MM.1S (cell line): ENCODE results near the gene ERG.

Experiments
- DNase-seq: peaks from one replicate; pipeline ENCODE4 v3.0.0-alpha.2; 2015
- H2AFZ ChIP-seq: fragments of 300-600 bp; sonication (generic); 2 replicates; pipeline ENCODE4 v1.6.0; 2016; ENCODE audit warnings: antibody characterized with exemption, low read length
- H3F3A ChIP-seq: fragments of 300-600 bp; sonication (generic); 2 replicates; pipeline ENCODE4 v1.6.1; 2016; ENCODE audit warnings: mild to moderate bottlenecking, antibody characterized with exemption, low read length, moderate library complexity, mixed read lengths; ENCODE audit not compliant: insufficient read depth
- H3K27ac ChIP-seq: fragments of 300-600 bp; sonication (generic); 2 replicates; pipeline ENCODE4 v1.5.1; 2016; ENCODE audit warnings: mild to moderate bottlenecking, low read length
- H3K27me3 ChIP-seq: fragments of 300-600 bp; sonication (generic); replicated peaks from 2 replicates; pipeline ENCODE4 v1.6.0; 2016; ENCODE audit warnings: low read length; ENCODE audit not compliant: insufficient read depth
- H3K36me3 ChIP-seq: fragments of 300-600 bp; sonication (generic); replicated peaks from 2 replicates; pipeline ENCODE4 v1.6.1; 2016; ENCODE audit warnings: mild to moderate bottlenecking, low read length, mixed read lengths; ENCODE audit not compliant: insufficient read depth
- H3K4me1 ChIP-seq: fragments of 300-600 bp; sonication (generic); 2 replicates; pipeline ENCODE4 v1.6.1; 2016; ENCODE audit warnings: low read length, mixed read lengths
- H3K4me2 ChIP-seq: fragments of 300-600 bp; sonication (generic); 2 replicates; pipeline ENCODE4 v1.6.0; 2016; ENCODE audit warnings: low read depth, low read length
- H3K4me3 ChIP-seq: fragments of 300-600 bp; sonication (generic); 2 replicates; pipeline ENCODE4 v1.5.1; 2016; ENCODE audit warnings: low read length, mixed read lengths
- H3K79me2 ChIP-seq: fragments of 300-600 bp; sonication (generic); 2 replicates; pipeline ENCODE4 v1.6.1; 2016; ENCODE audit warnings: mixed run types, low read length, mixed read lengths
- H3K9ac ChIP-seq: fragments of 300-600 bp; sonication (generic); 2 replicates; pipeline ENCODE4 v1.6.1; 2016; ENCODE audit warnings: low read length, mixed read lengths
- H3K9me2 ChIP-seq: fragments of 300-600 bp; sonication (generic); replicated peaks from 2 replicates; pipeline ENCODE4 v1.6.1; 2016; ENCODE audit warnings: mild to moderate bottlenecking, low read length, mixed read lengths; ENCODE audit not compliant: insufficient read depth
- H3K9me3 ChIP-seq: fragments of 300-600 bp; sonication (generic); replicated peaks from 2 replicates; pipeline ENCODE4 v1.6.1; 2016; ENCODE audit warnings: mild to moderate bottlenecking, low read length, mixed read lengths; ENCODE audit not compliant: insufficient read depth
- H4K20me1 ChIP-seq: fragments of 300-600 bp; sonication (generic); 2 replicates; pipeline ENCODE4 v1.6.1; 2016; ENCODE audit warnings: mild to moderate bottlenecking, low read length, moderate library complexity, mixed read lengths; ENCODE audit not compliant: insufficient read depth
- EZH2 ChIP-seq: fragments of 300-600 bp; sonication (generic); optimal IDR thresholded peaks from 2 replicates; pipeline ENCODE3; 2017; ENCODE audit warnings: low read depth, mild to moderate bottlenecking, antibody characterized with exemption, low read length, mixed read lengths
- EZH2phosphoT487 ChIP-seq: fragments of 300-600 bp; sonication (generic); IDR thresholded peaks from 2 replicates; pipeline ENCODE4 v1.6.1; 2018; ENCODE audit warnings: antibody characterized with exemption, low read length
- TF ChIP-seq, protein P1 (sequence below): fragments of 300-600 bp; sonication (generic); IDR thresholded peaks from 2 replicates; pipeline ENCODE4 v1.5.1; 2016; ENCODE audit warnings: antibody characterized with exemption, low read length, mixed read lengths

The ERG gene

GRCh38 chr21:38429011-38429410 lies 69.3 kb downstream of the ERG start:
- Histone ChIP-seq H2AFZ (no peak overlapping the region), H3K4me1 (no peaks in the 10 kb centered on the region), H4K20me1 (no peaks in the 10 kb centered on the region), H3K79me2 (no peaks in the 10 kb centered on the region), H3F3A (no peaks in the 10 kb centered on the region), H3K27me3 (no peaks in the 10 kb centered on the region), H3K4me3 (no peak overlapping the region), H3K36me3 (no peaks in the 10 kb centered on the region), H3K9ac (no peak overlapping the region), H3K4me2 (no peak overlapping the region), H3K9me2 (no peaks in the 10 kb centered on the region), H3K27ac (no peak overlapping the region), H3K9me3 (no peaks in the 10 kb centered on the region)
- TF ChIP-seq, protein P1, sequence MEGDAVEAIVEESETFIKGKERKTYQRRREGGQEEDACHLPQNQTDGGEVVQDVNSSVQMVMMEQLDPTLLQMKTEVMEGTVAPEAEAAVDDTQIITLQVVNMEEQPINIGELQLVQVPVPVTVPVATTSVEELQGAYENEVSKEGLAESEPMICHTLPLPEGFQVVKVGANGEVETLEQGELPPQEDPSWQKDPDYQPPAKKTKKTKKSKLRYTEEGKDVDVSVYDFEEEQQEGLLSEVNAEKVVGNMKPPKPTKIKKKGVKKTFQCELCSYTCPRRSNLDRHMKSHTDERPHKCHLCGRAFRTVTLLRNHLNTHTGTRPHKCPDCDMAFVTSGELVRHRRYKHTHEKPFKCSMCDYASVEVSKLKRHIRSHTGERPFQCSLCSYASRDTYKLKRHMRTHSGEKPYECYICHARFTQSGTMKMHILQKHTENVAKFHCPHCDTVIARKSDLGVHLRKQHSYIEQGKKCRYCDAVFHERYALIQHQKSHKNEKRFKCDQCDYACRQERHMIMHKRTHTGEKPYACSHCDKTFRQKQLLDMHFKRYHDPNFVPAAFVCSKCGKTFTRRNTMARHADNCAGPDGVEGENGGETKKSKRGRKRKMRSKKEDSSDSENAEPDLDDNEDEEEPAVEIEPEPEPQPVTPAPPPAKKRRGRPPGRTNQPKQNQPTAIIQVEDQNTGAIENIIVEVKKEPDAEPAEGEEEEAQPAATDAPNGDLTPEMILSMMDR = no peak
- TF ChIP-seq EZH2 (no peak), EZH2phosphoT487 (no peak)
- DNase-seq = no peak

DNA sequence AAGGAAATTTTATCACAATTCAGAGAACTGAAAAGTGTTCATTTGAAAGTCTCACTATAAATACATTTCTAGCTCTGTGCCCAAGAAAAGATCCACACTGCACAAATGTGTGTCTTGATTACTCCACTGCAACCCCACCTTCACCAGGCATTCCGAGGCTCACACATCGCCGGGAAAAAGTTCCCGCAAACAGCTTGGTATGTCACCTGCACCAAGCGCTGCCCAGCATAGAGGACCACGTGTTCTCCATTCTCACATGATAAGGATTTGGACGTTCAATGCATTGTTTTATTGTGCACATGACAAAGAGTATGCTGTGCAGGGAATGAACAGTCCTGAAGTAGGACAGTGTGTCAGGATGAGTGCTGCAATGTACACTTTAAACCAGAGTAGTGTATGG lies 70.1 kb downstream of the ERG start:
- no peaks in the 10 kb centered on the region for H3K9me2 ChIP-seq
- no peak overlapping the region for H3K9ac ChIP-seq
- no peaks in the 10 kb centered on the region for H3K36me3 ChIP-seq
- H2AFZ ChIP-seq = no peak overlapping the region
- H4K20me1 ChIP-seq = no peaks in the 10 kb centered on the region
- H3F3A ChIP-seq = no peaks in the 10 kb centered on the region
- no peaks in the 10 kb centered on the region for H3K27me3 ChIP-seq
- no peaks in the 10 kb centered on the region for H3K9me3 ChIP-seq
- no peaks in the 10 kb centered on the region for H3K4me1 ChIP-seq
- no peak overlapping the region for H3K4me3 ChIP-seq
- no peak for DNase-seq
- no peaks in the 10 kb centered on the region for H3K79me2 ChIP-seq
- no peak overlapping the region for H3K4me2 ChIP-seq
- no peak overlapping the region for H3K27ac ChIP-seq
- TF ChIP-seq EZH2 (no peak), EZH2phosphoT487 (no peak)
- TF ChIP-seq, protein P1 = no peak

DNA sequence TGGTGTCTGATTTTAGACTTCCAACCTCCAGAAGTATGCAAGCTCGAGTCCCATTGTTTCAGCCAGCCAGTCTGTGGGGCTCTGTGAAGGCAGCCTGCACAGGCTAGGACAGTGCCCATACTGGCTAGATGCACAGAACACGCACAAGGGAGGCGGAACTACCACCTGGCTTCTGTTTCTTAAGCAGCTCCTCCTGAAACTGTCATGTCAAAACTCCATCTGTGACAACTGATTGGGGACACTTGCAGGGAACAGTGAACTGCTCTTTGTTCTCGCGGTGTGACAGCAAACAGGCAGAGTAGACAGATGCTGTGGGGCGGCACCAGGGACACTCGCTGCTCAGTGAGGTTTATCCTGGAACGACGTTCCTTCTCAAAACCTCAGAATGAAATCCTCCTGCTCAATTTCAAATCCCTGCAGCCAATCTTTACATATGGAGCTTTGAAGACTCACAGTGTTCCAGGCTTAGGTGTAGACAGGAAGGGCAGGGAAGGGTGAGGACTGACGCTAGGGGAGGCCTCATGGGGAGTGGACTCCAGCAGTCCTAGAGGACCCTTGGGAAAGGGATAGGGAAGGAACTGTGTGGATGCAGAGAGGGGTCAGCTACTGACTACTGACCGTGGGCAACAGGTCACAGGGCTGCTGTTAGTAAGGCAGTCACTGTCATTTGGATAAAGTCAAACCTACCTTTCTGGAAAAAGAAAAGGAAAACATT lies 73.8 kb downstream of the ERG start:
- H3K27me3 ChIP-seq = no peaks in the 10 kb centered on the region
- H4K20me1 ChIP-seq = no peaks in the 10 kb centered on the region
- no peaks in the 10 kb centered on the region for H3K79me2 ChIP-seq
- no peak overlapping the region for H3K9ac ChIP-seq
- no peaks in the 10 kb centered on the region for H3K4me1 ChIP-seq
- H3K36me3 ChIP-seq = no peaks in the 10 kb centered on the region
- no peak overlapping the region for H2AFZ ChIP-seq
- H3K9me3 ChIP-seq = no peaks in the 10 kb centered on the region
- 0 out of 2 replicates have a peak overlapping the region, but pooled peaks have one; percentile 7 for H3K4me2 ChIP-seq
- DNase-seq = peak; percentile 61
- no peaks in the 10 kb centered on the region for H3K9me2 ChIP-seq
- H3F3A ChIP-seq = no peaks in the 10 kb centered on the region
- no peak overlapping the region for H3K4me3 ChIP-seq
- TF ChIP-seq, protein P1 = no peak
- no peak for TF ChIP-seq EZH2phosphoT487
- no peak for TF ChIP-seq EZH2
- H3K27ac ChIP-seq = no peak overlapping the region
